Superior temporal gyrus (tissue), 1 donor: Measurements from ENCODE around the gene TASOR2.
A peak's percentile ranks its signal among the peaks of the same experiment; 100 is the strongest.

Experiments
- DNase-seq: peaks from one replicate; pipeline ENCODE4 v3.0.0-alpha.2; 2016; ENCODE audit errors: extremely low spot score

TASOR2 gene

GRCh38 chr10:5656737-5657579, 27.7 kb upstream of the TASOR2 start:
- no peak for DNase-seq

DNA sequence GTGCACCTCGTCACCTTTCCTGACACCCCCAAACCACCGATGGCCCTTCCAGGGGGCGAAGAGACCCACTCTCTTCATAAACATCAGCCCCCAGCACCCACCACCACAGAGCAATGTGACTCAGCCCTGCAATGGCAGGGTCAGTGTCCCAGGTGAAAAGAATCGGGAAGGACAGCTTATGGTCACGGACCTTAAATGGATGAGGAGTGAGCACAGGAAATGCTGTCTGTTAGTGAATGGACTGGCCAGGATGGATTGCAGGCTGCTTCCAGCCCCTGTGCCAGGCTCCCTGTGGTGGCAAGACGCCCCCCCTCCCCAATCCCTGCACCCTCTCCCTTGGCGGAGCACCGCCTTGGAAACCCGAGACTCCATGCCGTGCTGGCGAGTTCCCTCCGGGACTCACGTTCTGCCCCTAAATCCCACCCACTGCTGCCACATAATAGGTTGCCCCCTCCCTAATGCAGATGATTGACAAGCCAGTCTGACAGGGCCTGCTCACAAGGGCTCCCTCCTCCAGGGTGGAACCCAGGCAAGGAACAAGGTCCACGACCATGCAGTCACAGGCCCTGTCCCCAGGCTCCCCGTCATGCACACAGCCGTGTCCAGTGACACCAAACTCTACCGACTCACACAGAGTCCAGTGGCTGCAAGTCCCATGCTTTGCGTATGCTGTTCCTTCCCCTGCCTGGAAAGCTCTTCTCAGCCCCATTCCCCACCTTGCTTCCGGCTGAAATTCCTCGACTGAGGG, 25.6 kb upstream of the TASOR2 start:
- no peak for DNase-seq

GRCh38 chr10:5659702-5660528, 24.7 kb upstream of the TASOR2 start:
- DNase-seq = no peak

DNA sequence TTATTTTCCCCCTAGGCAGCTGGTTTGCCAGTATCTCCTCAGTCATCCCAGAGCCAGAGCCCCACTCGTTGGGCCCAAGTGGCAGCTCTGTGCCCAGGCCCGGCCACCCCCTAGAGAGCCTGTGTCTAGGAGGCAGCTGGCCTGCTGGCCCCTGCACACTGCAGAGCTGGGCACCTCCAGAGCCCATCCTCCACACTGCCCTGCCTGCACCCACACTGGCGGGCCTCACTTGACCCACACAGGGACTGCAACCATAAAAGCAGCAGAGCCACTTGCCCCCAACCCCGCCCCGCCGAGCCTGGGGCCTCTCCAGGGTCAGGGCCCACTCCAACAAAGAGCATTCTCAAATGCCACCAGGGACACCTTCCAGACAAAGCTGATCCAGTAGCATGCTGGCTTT, 23.6 kb upstream of the TASOR2 start:
- DNase-seq = no peak

GRCh38 chr10:5662708-5663579, 21.7 kb upstream of the TASOR2 start:
- no peak for DNase-seq

DNA sequence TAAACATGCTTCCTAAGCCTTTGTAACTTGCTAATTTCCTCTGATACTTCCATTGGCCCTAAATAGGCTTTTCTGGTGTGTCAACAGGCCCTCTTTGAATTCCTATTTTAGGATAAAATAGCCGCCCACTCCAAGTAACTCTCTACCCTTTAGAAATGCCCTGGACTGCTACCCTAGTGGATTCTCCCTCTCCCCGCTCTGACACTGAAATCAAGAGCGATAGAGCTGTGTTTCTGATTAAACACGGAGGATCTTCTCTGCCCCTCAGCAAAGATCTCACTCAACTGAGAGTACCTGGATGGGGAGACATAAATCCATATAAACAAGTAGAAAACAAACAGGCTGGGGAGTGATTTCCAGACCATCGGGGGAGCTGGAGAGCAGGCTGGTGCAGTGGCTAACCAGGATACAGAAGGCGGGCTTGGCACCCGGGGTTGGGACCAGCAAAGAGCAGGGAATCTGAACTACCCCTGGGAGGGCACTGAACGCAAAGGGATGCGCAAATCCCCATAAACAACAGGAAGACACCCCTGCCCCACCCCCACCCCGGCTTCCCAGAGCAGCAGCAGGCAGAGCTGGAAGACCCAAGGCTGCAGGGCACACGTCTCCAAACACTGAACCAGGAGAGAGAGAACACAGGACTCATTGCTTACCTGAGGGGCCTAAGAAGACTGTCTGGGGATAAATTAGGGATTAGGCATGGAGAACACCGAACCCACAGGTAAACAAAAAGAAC, 20.8 kb upstream of the TASOR2 start:
- no peak for DNase-seq

- DNase-seq = no peak
These were observed 19.1 kb upstream of the TASOR2 start for GRCh38 chr10:5665373-5666007.

DNA sequence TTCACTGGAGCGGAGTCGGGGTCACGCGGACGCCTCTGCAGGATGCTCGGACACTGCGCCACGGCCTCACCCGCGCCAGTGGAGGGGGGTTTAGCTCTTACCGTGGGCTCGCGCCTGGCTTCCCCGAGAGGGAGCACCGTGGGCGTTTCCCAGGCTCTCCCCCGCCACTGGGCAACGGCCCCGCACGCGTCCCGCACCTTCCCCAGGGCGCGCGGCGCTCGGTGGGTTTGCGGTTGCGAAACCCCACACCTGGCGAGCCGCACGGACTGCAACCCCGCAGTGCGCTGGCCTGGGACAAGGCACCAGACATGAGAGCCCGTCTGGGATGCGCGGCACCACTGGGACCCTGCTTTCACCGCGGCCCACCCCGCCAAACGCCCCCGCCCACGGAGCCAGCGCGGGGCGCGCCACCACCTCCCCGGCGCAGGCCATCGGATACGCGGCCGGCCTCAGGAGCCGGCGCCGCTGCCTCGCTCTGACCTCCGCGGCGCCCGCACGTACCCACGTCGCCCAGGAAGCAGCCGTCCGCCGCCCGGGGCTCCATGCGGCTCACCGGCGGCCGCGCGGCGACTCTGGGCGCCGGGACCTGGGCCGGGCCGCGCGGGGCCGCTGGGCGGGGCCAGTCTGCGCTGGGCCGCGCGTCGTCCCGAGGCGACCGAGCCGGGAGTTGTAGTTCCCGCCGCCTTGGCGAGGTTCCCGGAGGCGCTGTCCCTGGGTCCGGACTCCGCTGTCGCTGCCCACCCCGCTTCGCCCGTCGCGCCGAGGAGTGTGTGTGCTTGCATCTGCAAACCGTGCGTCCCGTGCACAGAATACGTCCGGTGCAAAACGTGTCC, 18.4 kb upstream of the TASOR2 start, which contains the start of gene ASB13:
TSS of gene ASB13 (minus strand) at position 588 of the 833 bp plus-strand sequence. CDS start at position 544, 44 bp downstream.
- peak; percentile 72 for DNase-seq

DNA sequence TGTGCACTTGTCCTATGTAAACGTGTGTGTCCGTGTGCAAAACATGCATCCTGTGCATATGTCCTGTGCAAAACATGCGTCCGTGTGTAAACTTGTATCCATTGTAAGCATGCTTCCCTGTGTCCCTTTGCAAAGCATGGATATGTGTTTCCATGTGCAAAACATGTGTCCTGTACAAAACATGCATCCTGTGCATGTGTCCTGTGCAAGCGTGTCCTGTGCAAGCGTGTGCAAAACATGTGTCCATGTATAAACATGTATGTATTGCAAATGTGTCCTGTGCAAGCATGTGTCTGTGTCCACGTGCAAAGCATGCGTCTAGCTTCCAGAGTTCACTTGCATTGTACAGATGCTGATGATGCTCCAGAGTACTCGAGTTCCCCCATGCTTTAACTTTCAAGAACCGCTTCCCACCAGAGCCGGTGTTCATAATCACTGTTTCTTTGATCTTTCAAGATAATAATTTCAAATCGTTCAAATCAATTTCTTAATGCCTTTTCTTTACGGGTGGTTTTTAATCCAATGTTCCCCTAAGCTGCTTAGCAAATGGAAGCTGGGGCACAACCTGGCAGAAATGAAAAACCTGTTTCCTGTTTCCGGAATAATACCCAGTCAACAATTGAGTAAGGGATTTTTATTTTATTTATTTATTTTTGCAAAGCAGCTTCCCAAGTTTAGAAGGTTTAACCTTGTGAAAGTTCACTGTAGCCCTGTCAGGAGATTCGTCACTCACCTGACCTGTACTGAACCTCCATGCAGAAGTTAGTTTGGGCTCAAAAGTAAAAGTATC, 17.6 kb upstream of the TASOR2 start:
- DNase-seq = no peak

DNA sequence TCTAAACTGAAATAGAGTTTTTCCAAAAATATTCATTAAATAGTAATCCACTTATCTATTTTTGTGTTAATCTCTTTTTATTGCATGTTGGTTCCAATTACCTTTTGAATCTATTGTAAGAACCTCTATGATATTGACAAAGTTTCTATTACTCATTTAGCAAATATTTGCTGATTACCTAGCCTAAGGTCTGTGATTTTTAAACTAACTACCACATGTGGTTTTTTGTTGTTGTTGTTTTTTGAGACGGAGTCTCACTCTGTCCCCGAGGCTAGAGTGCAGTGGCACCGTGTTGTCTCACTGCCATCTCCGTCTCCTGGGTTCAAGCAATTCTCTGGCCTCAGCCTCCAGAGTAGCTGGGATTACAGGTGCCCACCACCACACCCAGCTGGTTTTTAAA, 16.2 kb upstream of the TASOR2 start:
- no peak for DNase-seq

DNA sequence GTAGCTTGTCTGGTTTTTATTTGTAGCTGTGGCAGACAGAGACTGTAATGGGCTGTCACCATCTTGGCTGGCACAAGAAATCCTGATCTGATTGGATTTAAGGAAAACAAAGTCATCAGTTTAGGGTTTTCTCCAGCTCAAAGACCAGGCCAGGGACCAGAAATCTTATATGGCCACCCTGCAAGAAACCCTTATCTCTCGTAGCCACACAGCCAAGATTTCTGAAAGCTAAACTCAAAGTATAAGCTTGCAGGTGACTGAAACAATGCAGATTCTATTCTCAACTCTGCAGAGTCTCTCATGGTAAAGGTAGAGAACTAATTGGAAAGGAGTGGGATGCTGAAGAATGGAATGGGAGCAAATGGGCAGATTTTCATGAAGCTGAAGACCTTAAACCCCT, 15.0 kb upstream of the TASOR2 start:
- DNase-seq = no peak

- DNase-seq = no peak
These were observed 13.8 kb upstream of the TASOR2 start for GRCh38 chr10:5670662-5671375.

GRCh38 chr10:5678397-5679036, 6.1 kb upstream of the TASOR2 start:
- DNase-seq = no peak

GRCh38 chr10:5679037-5679435, 5.6 kb upstream of the TASOR2 start:
- DNase-seq = no peak

GRCh38 chr10:5679606-5680005, 5.0 kb upstream of the TASOR2 start:
- no peak for DNase-seq

GRCh38 chr10:5681930-5682329, 2.7 kb upstream of the TASOR2 start:
- no peak for DNase-seq

GRCh38 chr10:5683065-5683464, 1.6 kb upstream of the TASOR2 start:
- DNase-seq = no peak
